Measurements from ENCODE around the gene COX7B2.

COX7B2 gene

DNA sequence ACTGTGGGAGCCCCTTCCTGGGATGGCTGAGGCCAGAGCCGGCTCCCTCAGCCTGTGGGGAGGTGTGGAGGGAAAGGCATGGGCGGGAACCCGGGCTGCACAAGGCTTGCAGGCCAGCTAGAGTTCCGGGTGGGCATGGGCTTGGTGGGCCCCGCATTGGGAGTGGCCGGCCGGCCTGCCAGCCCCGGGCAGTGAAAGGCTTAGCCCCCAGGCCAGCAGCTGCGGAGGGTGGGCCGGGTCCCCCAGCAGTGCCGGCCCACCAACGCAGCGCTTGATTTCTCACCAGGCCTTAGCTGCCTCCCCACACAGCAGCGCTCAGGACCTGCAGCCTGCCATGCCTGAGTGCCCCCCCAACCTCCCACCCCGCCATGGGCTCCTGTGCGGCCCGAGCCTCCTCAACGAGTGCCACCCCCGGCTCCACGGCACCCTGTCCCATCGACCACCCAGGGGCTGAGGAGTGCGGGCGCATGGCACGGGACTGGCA, 78.0 kb downstream of the COX7B2 start:
- Histone ChIP-seq H3F3A (ENCODE audit: insufficient read depth, low read length) (no peaks in the 10 kb centered on the region), H3K9me3 (replicated peaks; ENCODE audit: insufficient read depth, low read length) (no peaks in the 10 kb centered on the region), H3K4me1 (ENCODE audit: low read length) (no peaks in the 10 kb centered on the region), H4K20me1 (ENCODE audit: insufficient read depth, low read length) (no peaks in the 10 kb centered on the region), H3K27me3 (replicated peaks; ENCODE audit: insufficient read depth, low read length) (no peaks in the 10 kb centered on the region), H3K27ac (ENCODE audit: low read length) (no peak overlapping the region), H3K9ac (ENCODE audit: low read length) (no peak overlapping the region), H3K79me2 (ENCODE audit: low read length) (no peaks in the 10 kb centered on the region), H3K9me2 (replicated peaks; ENCODE audit: insufficient read depth, low read length) (no peaks in the 10 kb centered on the region), H3K4me2 (ENCODE audit: low read depth, low read length) (no peak overlapping the region), H3K4me3 (ENCODE audit: low read length) (no peak overlapping the region), H3K36me3 (replicated peaks; ENCODE audit: insufficient read depth, low read length) (no peaks in the 10 kb centered on the region), H2AFZ (ENCODE audit: low read length) (no peak overlapping the region)
- DNase-seq = no peak
- TF ChIP-seq EZH2 (optimal IDR thresholded peaks at IDR 0.05; ENCODE audit: low read depth, low read length) (no peak), EZH2phosphoT487 (IDR thresholded peaks at IDR 0.05; ENCODE audit: low read length) (no peak)
- TF ChIP-seq, protein P1, sequence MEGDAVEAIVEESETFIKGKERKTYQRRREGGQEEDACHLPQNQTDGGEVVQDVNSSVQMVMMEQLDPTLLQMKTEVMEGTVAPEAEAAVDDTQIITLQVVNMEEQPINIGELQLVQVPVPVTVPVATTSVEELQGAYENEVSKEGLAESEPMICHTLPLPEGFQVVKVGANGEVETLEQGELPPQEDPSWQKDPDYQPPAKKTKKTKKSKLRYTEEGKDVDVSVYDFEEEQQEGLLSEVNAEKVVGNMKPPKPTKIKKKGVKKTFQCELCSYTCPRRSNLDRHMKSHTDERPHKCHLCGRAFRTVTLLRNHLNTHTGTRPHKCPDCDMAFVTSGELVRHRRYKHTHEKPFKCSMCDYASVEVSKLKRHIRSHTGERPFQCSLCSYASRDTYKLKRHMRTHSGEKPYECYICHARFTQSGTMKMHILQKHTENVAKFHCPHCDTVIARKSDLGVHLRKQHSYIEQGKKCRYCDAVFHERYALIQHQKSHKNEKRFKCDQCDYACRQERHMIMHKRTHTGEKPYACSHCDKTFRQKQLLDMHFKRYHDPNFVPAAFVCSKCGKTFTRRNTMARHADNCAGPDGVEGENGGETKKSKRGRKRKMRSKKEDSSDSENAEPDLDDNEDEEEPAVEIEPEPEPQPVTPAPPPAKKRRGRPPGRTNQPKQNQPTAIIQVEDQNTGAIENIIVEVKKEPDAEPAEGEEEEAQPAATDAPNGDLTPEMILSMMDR (IDR thresholded peaks at IDR 0.05; ENCODE audit: low read length) = no peak

DNA sequence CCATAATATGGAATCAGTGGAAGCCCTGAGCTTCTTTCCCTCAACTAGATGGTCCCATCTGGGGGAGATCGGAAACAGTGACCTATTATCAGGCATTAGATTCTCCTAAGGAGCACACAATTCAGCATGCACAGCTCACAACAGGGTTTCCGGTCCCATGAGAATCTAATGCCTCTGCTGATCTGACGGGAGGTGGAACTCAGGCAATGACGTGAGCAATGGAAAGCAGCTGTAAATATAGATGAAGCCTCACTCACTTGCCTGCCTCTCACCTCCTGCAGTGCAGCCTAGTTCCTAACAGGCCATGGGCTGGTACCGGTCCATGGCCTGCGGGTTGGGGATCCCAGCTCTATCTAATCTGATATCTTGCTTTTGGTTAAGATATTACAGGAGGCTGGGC, 88.9 kb downstream of the COX7B2 start:
- Histone ChIP-seq H3K9ac (ENCODE audit: low read length) (no peak overlapping the region), H3K79me2 (ENCODE audit: low read length) (no peaks in the 10 kb centered on the region), H4K20me1 (ENCODE audit: insufficient read depth, low read length) (no peaks in the 10 kb centered on the region), H3K4me1 (ENCODE audit: low read length) (no peaks in the 10 kb centered on the region), H3K36me3 (replicated peaks; ENCODE audit: insufficient read depth, low read length) (no peaks in the 10 kb centered on the region), H3K4me2 (ENCODE audit: low read depth, low read length) (no peak overlapping the region), H2AFZ (ENCODE audit: low read length) (no peak overlapping the region), H3K27me3 (replicated peaks; ENCODE audit: insufficient read depth, low read length) (no peaks in the 10 kb centered on the region), H3F3A (ENCODE audit: insufficient read depth, low read length) (no peaks in the 10 kb centered on the region), H3K4me3 (ENCODE audit: low read length) (no peak overlapping the region), H3K27ac (ENCODE audit: low read length) (no peak overlapping the region), H3K9me3 (replicated peaks; ENCODE audit: insufficient read depth, low read length) (no peaks in the 10 kb centered on the region), H3K9me2 (replicated peaks; ENCODE audit: insufficient read depth, low read length) (no peaks in the 10 kb centered on the region)
- TF ChIP-seq EZH2 (optimal IDR thresholded peaks at IDR 0.05; ENCODE audit: low read depth, low read length) (no peak), EZH2phosphoT487 (IDR thresholded peaks at IDR 0.05; ENCODE audit: low read length) (no peak)
- TF ChIP-seq, protein P1 (IDR thresholded peaks at IDR 0.05; ENCODE audit: low read length) = no peak
- DNase-seq = no peak

DNA sequence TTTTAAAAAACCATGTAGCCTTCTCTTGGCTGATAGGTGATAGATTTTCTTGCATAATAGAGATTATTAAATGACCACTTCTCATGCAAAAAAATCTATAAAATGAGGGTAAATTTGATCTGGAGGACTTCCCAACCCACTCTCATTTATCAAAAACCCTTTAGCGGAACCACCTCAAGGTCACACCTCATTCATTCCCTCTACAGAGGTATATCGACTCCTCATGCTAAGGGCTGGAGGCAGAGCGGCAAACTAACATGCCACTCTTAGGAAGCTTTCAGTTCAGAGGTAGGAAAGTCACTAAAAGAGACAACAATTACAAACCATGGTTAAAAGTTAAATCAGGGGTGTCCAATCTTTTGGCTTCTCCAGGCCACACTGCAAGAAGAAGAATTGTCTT, 90.0 kb downstream of the COX7B2 start:
- H3K9me2 ChIP-seq (replicated peaks; ENCODE audit: insufficient read depth, low read length) = no peaks in the 10 kb centered on the region
- H3K27ac ChIP-seq (ENCODE audit: low read length) = no peak overlapping the region
- H3K27me3 ChIP-seq (replicated peaks; ENCODE audit: insufficient read depth, low read length) = no peaks in the 10 kb centered on the region
- H3K4me1 ChIP-seq (ENCODE audit: low read length) = no peaks in the 10 kb centered on the region
- H3K36me3 ChIP-seq (replicated peaks; ENCODE audit: insufficient read depth, low read length) = no peaks in the 10 kb centered on the region
- H3K9ac ChIP-seq (ENCODE audit: low read length) = no peak overlapping the region
- no peak overlapping the region for H2AFZ ChIP-seq (ENCODE audit: low read length)
- no peaks in the 10 kb centered on the region for H3K9me3 ChIP-seq (replicated peaks; ENCODE audit: insufficient read depth, low read length)
- no peak overlapping the region for H3K4me3 ChIP-seq (ENCODE audit: low read length)
- no peak overlapping the region for H3K4me2 ChIP-seq (ENCODE audit: low read depth, low read length)
- H3F3A ChIP-seq (ENCODE audit: insufficient read depth, low read length) = no peaks in the 10 kb centered on the region
- no peaks in the 10 kb centered on the region for H3K79me2 ChIP-seq (ENCODE audit: low read length)
- no peaks in the 10 kb centered on the region for H4K20me1 ChIP-seq (ENCODE audit: insufficient read depth, low read length)
- no peak for DNase-seq
- TF ChIP-seq, protein P1 (IDR thresholded peaks at IDR 0.05; ENCODE audit: low read length) = no peak
- TF ChIP-seq EZH2 (optimal IDR thresholded peaks at IDR 0.05; ENCODE audit: low read depth, low read length) (no peak), EZH2phosphoT487 (IDR thresholded peaks at IDR 0.05; ENCODE audit: low read length) (no peak)

Data from MM.1S (cell line).